ENCODE data around the gene BRSK1.

The BRSK1 gene

GRCh38 chr19:55279340-55279739, 4.5 kb upstream of the BRSK1 start:
- ChIA-PET POLR2A (interaction anchor here (0.5 to 1.7 kb wide), 5 partner anchors 20 to 194 kb away, joined by 3 to 13 read pairs (median 5); partner anchors contain the start of gene PPP6R1), CTCF (interaction anchor here (0.5 to 4.2 kb wide), 3 partner anchors 19 to 160 kb away, joined by 3 to 24 read pairs (median 11); partner anchors contain the start of gene PPP6R1)
- DNase-seq, result no peak
- H3K4me3 ChIP-seq (ENCODE audit: control insufficient read depth in 1 of 7, extremely low read depth in 1 of 7, insufficient read depth in 4 of 7, low read depth in 2 of 7, low read length in 6 of 7), result peak overlapping the region; percentile 61 to 95 (median 88)
- no peaks in the 10 kb centered on the region for H3K9me3 ChIP-seq (ENCODE audit: control extremely low read depth in 1 of 5, control insufficient read depth in 4 of 5, insufficient read depth in 2 of 5, low read depth in 1 of 5, low read length in 4 of 5)
- H3K36me3 ChIP-seq (ENCODE audit: control insufficient read depth in 4 of 4, insufficient read depth in 4 of 4, low read length in 3 of 4), result peaks cover 0 to 21% (median 14%) of the 10 kb centered on the region in 4 experiments
- H3K27ac ChIP-seq (ENCODE audit: insufficient read depth in 1 of 2, low read depth in 1 of 2, low read length in 2 of 2, poor library complexity in 1 of 2, severe bottlenecking in 2 of 2), result peak overlapping the region; percentile 75 to 93
- peaks cover 0 to 4% (median 0%) of the 10 kb centered on the region in 5 experiments for H3K27me3 ChIP-seq (replicated peaks in 2 of 5; ENCODE audit: control insufficient read depth in 4 of 5, insufficient read depth in 5 of 5, low read length in 4 of 5)
- whole genome bisulfite sequencing (ENCODE audit: insufficient coverage), result 23% methylated on average over 8 of the region's 23 CpGs
- peaks cover 0 to 25% (median 19%) of the 10 kb centered on the region in 4 experiments for H3K4me1 ChIP-seq (ENCODE audit: control extremely low read depth in 1 of 4, control insufficient read depth in 4 of 4, insufficient read depth in 4 of 4, low read length in 3 of 4)

- peak; percentile 96 to 98 (median 97) for DNase-seq
- POLR2A ChIA-PET, result interaction anchor here (0.6 to 1.7 kb wide), 5 partner anchors 21 to 195 kb away, joined by 3 to 13 read pairs (median 3); partner anchors contain the start of genes PPP6R1 and UBE2S
- Histone ChIP-seq H3K27ac (ENCODE audit: insufficient read depth in 1 of 2, low read depth in 1 of 2, low read length in 2 of 2, poor library complexity in 1 of 2, severe bottlenecking in 2 of 2) (peak within 1 kb of the TSS; percentile 75 to 93), H3K4me1 (ENCODE audit: control extremely low read depth in 1 of 4, control insufficient read depth in 4 of 4, insufficient read depth in 4 of 4, low read length in 3 of 4) (peaks cover 0 to 25% (median 19%) of the 10 kb centered on the region in 4 experiments), H3K27me3 (replicated peaks in 2 of 5; ENCODE audit: control insufficient read depth in 4 of 5, insufficient read depth in 5 of 5, low read length in 4 of 5) (peaks cover 0 to 4% (median 0%) of the 10 kb centered on the region in 5 experiments), H3K9me3 (ENCODE audit: control extremely low read depth in 1 of 5, control insufficient read depth in 4 of 5, insufficient read depth in 2 of 5, low read depth in 1 of 5, low read length in 4 of 5) (no peaks in the 10 kb centered on the region), H3K4me3 (ENCODE audit: control insufficient read depth in 1 of 7, extremely low read depth in 1 of 7, insufficient read depth in 4 of 7, low read depth in 2 of 7, low read length in 6 of 7) (peak within 1 kb of the TSS; percentile 61 to 95 (median 88)), H3K36me3 (ENCODE audit: control insufficient read depth in 4 of 4, insufficient read depth in 4 of 4, low read length in 3 of 4) (peaks cover 0 to 15% (median 11%) of the 10 kb centered on the region in 4 experiments)
- CTCF ChIA-PET, result interaction anchor here (0.5 to 4.2 kb wide), 3 partner anchors 21 to 51 kb away, joined by 3 to 24 read pairs (median 3); no protein-coding TSS in a partner anchor
- 5% methylated on average over 48 of the region's 52 CpGs for WGBS (ENCODE audit: insufficient coverage)
These were observed 3.8 kb upstream of the BRSK1 start, which contains the start of gene HSPBP1 for GRCh38 chr19:55279770-55280643. Gene HSPBP1, minus strand, starts transcription at chr19:55280110. Its CDS starts 502 bp downstream, at chr19:55279608.

- ChIA-PET CTCF (no interaction called here), POLR2A (no interaction called here)
- Histone ChIP-seq H3K27ac (ENCODE audit: insufficient read depth in 1 of 2, low read depth in 1 of 2, low read length in 2 of 2, poor library complexity in 1 of 2, severe bottlenecking in 2 of 2) (no peak overlapping the region), H3K9me3 (ENCODE audit: control extremely low read depth in 1 of 5, control insufficient read depth in 4 of 5, insufficient read depth in 2 of 5, low read depth in 1 of 5, low read length in 4 of 5) (no peaks in the 10 kb centered on the region), H3K4me1 (ENCODE audit: control extremely low read depth in 1 of 4, control insufficient read depth in 4 of 4, insufficient read depth in 4 of 4, low read length in 3 of 4) (peaks cover 0 to 18% (median 15%) of the 10 kb centered on the region in 4 experiments), H3K4me3 (ENCODE audit: control insufficient read depth in 1 of 7, extremely low read depth in 1 of 7, insufficient read depth in 4 of 7, low read depth in 2 of 7, low read length in 6 of 7) (no peak overlapping the region), H3K36me3 (ENCODE audit: control insufficient read depth in 4 of 4, insufficient read depth in 4 of 4, low read length in 3 of 4) (no peaks in the 10 kb centered on the region), H3K27me3 (replicated peaks in 2 of 5; ENCODE audit: control insufficient read depth in 4 of 5, insufficient read depth in 5 of 5, low read length in 4 of 5) (peaks cover 0 to 4% (median 0%) of the 10 kb centered on the region in 5 experiments)
- WGBS (ENCODE audit: insufficient coverage), result 88% methylated on average over 7 of the region's 16 CpGs
- DNase-seq, result no peak
These were observed 735 bp downstream of the BRSK1 start for GRCh38 chr19:55284405-55285058.

- Histone ChIP-seq H3K36me3 (ENCODE audit: control insufficient read depth in 4 of 4, insufficient read depth in 4 of 4, low read length in 3 of 4) (no peaks in the 10 kb centered on the region), H3K9me3 (ENCODE audit: control extremely low read depth in 1 of 5, control insufficient read depth in 4 of 5, insufficient read depth in 2 of 5, low read depth in 1 of 5, low read length in 4 of 5) (no peaks in the 10 kb centered on the region), H3K27me3 (replicated peaks in 2 of 5; ENCODE audit: control insufficient read depth in 4 of 5, insufficient read depth in 5 of 5, low read length in 4 of 5) (peaks cover 0 to 4% (median 0%) of the 10 kb centered on the region in 5 experiments), H3K27ac (ENCODE audit: insufficient read depth in 1 of 2, low read depth in 1 of 2, low read length in 2 of 2, poor library complexity in 1 of 2, severe bottlenecking in 2 of 2) (no peak overlapping the region), H3K4me1 (ENCODE audit: control extremely low read depth in 1 of 4, control insufficient read depth in 4 of 4, insufficient read depth in 4 of 4, low read length in 3 of 4) (peaks cover 0 to 16% (median 13%) of the 10 kb centered on the region in 4 experiments), H3K4me3 (ENCODE audit: control insufficient read depth in 1 of 7, extremely low read depth in 1 of 7, insufficient read depth in 4 of 7, low read depth in 2 of 7, low read length in 6 of 7) (no peak overlapping the region)
- POLR2A ChIA-PET, result no interaction called here
- WGBS (ENCODE audit: insufficient coverage), result 90% methylated on average over 15 of the region's 18 CpGs
- CTCF ChIA-PET, result no interaction called here
- no peak for DNase-seq
These were observed 1.6 kb downstream of the BRSK1 start for GRCh38 chr19:55285229-55285890.

GRCh38 chr19:55287361-55288079, 3.7 kb downstream of the BRSK1 start:
- Histone ChIP-seq H3K4me1 (ENCODE audit: control extremely low read depth in 1 of 4, control insufficient read depth in 4 of 4, insufficient read depth in 4 of 4, low read length in 3 of 4) (peaks cover 0 to 6% (median 1%) of the 10 kb centered on the region in 4 experiments), H3K27ac (ENCODE audit: insufficient read depth in 1 of 2, low read depth in 1 of 2, low read length in 2 of 2, poor library complexity in 1 of 2, severe bottlenecking in 2 of 2) (no peak overlapping the region), H3K4me3 (ENCODE audit: control insufficient read depth in 1 of 7, extremely low read depth in 1 of 7, insufficient read depth in 4 of 7, low read depth in 2 of 7, low read length in 6 of 7) (no peak overlapping the region), H3K9me3 (ENCODE audit: control extremely low read depth in 1 of 5, control insufficient read depth in 4 of 5, insufficient read depth in 2 of 5, low read depth in 1 of 5, low read length in 4 of 5) (no peaks in the 10 kb centered on the region), H3K27me3 (replicated peaks in 2 of 5; ENCODE audit: control insufficient read depth in 4 of 5, insufficient read depth in 5 of 5, low read length in 4 of 5) (peaks cover 0 to 4% (median 0%) of the 10 kb centered on the region in 5 experiments), H3K36me3 (ENCODE audit: control insufficient read depth in 4 of 4, insufficient read depth in 4 of 4, low read length in 3 of 4) (no peaks in the 10 kb centered on the region)
- 95% methylated on average over 14 of the region's 21 CpGs for WGBS (ENCODE audit: insufficient coverage)
- ChIA-PET CTCF (interaction anchor here (1.3 to 2.0 kb wide), 4 partner anchors 9 to 96 kb away, joined by 3 to 5 read pairs (median 4); partner anchors contain the start of gene TMEM238), POLR2A (interaction anchor here (0.6 to 0.8 kb wide), 3 partner anchors 39 to 216 kb away, joined by 3 to 4 read pairs (median 4); partner anchors contain the start of gene TMEM238)
- no peak for DNase-seq

GRCh38 chr19:55289117-55289796, 5.5 kb downstream of the BRSK1 start:
- ChIA-PET POLR2A (no interaction called here), CTCF (interaction anchor here (0.6 to 1.6 kb wide), 4 partner anchors 12 to 113 kb away, joined by 3 to 5 read pairs (median 4); partner anchors contain the start of gene TMEM238)
- H3K36me3 ChIP-seq (ENCODE audit: control insufficient read depth in 4 of 4, insufficient read depth in 4 of 4, low read length in 3 of 4), result no peaks in the 10 kb centered on the region
- no peak overlapping the region for H3K27ac ChIP-seq (ENCODE audit: insufficient read depth in 1 of 2, low read depth in 1 of 2, low read length in 2 of 2, poor library complexity in 1 of 2, severe bottlenecking in 2 of 2)
- no peaks in the 10 kb centered on the region for H3K27me3 ChIP-seq (replicated peaks in 2 of 5; ENCODE audit: control insufficient read depth in 4 of 5, insufficient read depth in 5 of 5, low read length in 4 of 5)
- WGBS (ENCODE audit: insufficient coverage), result 98% methylated on average over 8 of the region's 9 CpGs
- no peak overlapping the region for H3K4me3 ChIP-seq (ENCODE audit: control insufficient read depth in 1 of 7, extremely low read depth in 1 of 7, insufficient read depth in 4 of 7, low read depth in 2 of 7, low read length in 6 of 7)
- no peaks in the 10 kb centered on the region for H3K9me3 ChIP-seq (ENCODE audit: control extremely low read depth in 1 of 5, control insufficient read depth in 4 of 5, insufficient read depth in 2 of 5, low read depth in 1 of 5, low read length in 4 of 5)
- H3K4me1 ChIP-seq (ENCODE audit: control extremely low read depth in 1 of 4, control insufficient read depth in 4 of 4, insufficient read depth in 4 of 4, low read length in 3 of 4), result peaks cover 0 to 5% (median 1%) of the 10 kb centered on the region in 4 experiments
- DNase-seq, result no peak
